Thoracic aorta (tissue), 2 donors: Measurements from ENCODE around the gene CFAP92. TPM values are rescaled to one million over a fixed set of nuclear protein-coding genes. Genes with fewer than 3 reads are reported as not detected.

Experiments used
- ATAC-seq: fragments of 150-250 bp; one replicate; pipeline ENCODE4 v1.8.0; 2017; ENCODE audit warnings: low read depth; ENCODE audit not compliant: insufficient number of reproducible peaks, low FRiP score
- DNase-seq: peaks from one replicate; pipeline ENCODE4 v3.0.0-alpha.2; 2020; ENCODE audit warnings: low spot score
- H3K27ac ChIP-seq, 2 donors: fragments of 200-600 bp; sonication (generic); 1 replicate in 1 of 2; 2 replicates in 1 of 2; pipeline ENCODE4 v1.5.1; 2016; ENCODE audit warnings: mild to moderate bottlenecking in 2 of 2, moderate library complexity in 2 of 2
- H3K27me3 ChIP-seq: fragments of 200-600 bp; sonication (generic); replicated peaks from 2 replicates; pipeline ENCODE4 v1.6.0; 2016; ENCODE audit warnings: mild to moderate bottlenecking; ENCODE audit not compliant: insufficient read depth
- H3K36me3 ChIP-seq: fragments of 200-600 bp; sonication (generic); one replicate; pipeline ENCODE4 v1.5.1; 2016
- H3K4me1 ChIP-seq, 2 donors: fragments of 200-600 bp; sonication (generic); 1 replicate in 1 of 2; 2 replicates in 1 of 2; pipeline versions ENCODE4 v1.5.1 to v1.6.0; 2016; ENCODE audit warnings: low read depth in 2 of 2, mild to moderate bottlenecking in 1 of 2; ENCODE audit not compliant: control insufficient read depth in 1 of 2
- H3K4me3 ChIP-seq: fragments of 200-600 bp; sonication (generic); 2 replicates; pipeline ENCODE4 v1.5.1; 2016; ENCODE audit warnings: mild to moderate bottlenecking
- H3K9me3 ChIP-seq: fragments of 200-600 bp; sonication (generic); 2 replicates; pipeline ENCODE4 v1.5.1; 2016
- CTCF ChIP-seq: fragments of 200-600 bp; sonication (generic); IDR thresholded peaks from one replicate; pipeline ENCODE4 v1.5.1; 2019; ENCODE audit warnings: antibody characterized with exemption
- total RNA-seq, 2 donors: library from RNA; depleted of rRNA; stranded (reverse); fragments of >200 nt; gene quantifications; one replicate each; pipeline versions ENCODE4 v1.1.0 to v1.2.3, GENCODE V29; 2016

Gene CFAP92
- total RNA-seq, 2 donors from 2014 or later: 0.68 TPM; not detected in 1

GRCh38 chr3:128914966-128915645, 78.8 kb downstream of the CFAP92 start:
- Histone ChIP-seq H3K4me1 (no peaks in the 10 kb centered on the region), H3K27me3 (no peaks in the 10 kb centered on the region), H3K9me3 (no peaks in the 10 kb centered on the region), H3K4me3 (no peak overlapping the region), H3K27ac (no peak overlapping the region), H3K36me3 (peaks cover 41% of the 10 kb centered on the region)
- DNase-seq (no peak), ATAC-seq (no peak)
- no peak for TF ChIP-seq CTCF

GRCh38 chr3:128911911-128912310, 82.0 kb downstream of the CFAP92 start:
- no peak for TF ChIP-seq CTCF
- no peak for ATAC-seq
- H3K27me3 ChIP-seq: no peaks in the 10 kb centered on the region
- H3K27ac ChIP-seq: no peak overlapping the region
- no peak for DNase-seq
- no peaks in the 10 kb centered on the region for H3K9me3 ChIP-seq
- peaks cover 65% of the 10 kb centered on the region for H3K36me3 ChIP-seq
- H3K4me1 ChIP-seq: no peaks in the 10 kb centered on the region
- no peak overlapping the region for H3K4me3 ChIP-seq

GRCh38 chr3:128910006-128910405, 83.9 kb downstream of the CFAP92 start:
- no peak for DNase-seq
- Histone ChIP-seq H3K9me3 (no peaks in the 10 kb centered on the region), H3K27ac (no peak overlapping the region), H3K4me3 (no peak overlapping the region), H3K4me1 (no peaks in the 10 kb centered on the region), H3K36me3 (peaks cover 79% of the 10 kb centered on the region), H3K27me3 (no peaks in the 10 kb centered on the region)
- TF ChIP-seq CTCF: no peak
- ATAC-seq: no peak

GRCh38 chr3:128908951-128909350, 84.9 kb downstream of the CFAP92 start:
- TF ChIP-seq CTCF: no peak

GRCh38 chr3:128907706-128908445, 86.0 kb downstream of the CFAP92 start:
- DNase-seq (no peak), ATAC-seq (no peak)
- no peak overlapping the region for H3K4me3 ChIP-seq
- H3K36me3 ChIP-seq: peaks cover 75% of the 10 kb centered on the region
- no peak overlapping the region for H3K27ac ChIP-seq
- TF ChIP-seq CTCF: no peak
- H3K27me3 ChIP-seq: no peaks in the 10 kb centered on the region
- no peaks in the 10 kb centered on the region for H3K4me1 ChIP-seq
- no peaks in the 10 kb centered on the region for H3K9me3 ChIP-seq

More at GRCh38 chr3:128908951-128909350, 84.9 kb downstream of the CFAP92 start:
- H3K4me1 ChIP-seq: no peaks in the 10 kb centered on the region
- DNase-seq (no peak), ATAC-seq (no peak)
- H3K9me3 ChIP-seq: no peaks in the 10 kb centered on the region
- no peak overlapping the region for H3K4me3 ChIP-seq
- peaks cover 80% of the 10 kb centered on the region for H3K36me3 ChIP-seq
- no peaks in the 10 kb centered on the region for H3K27me3 ChIP-seq
- no peak overlapping the region for H3K27ac ChIP-seq
